Heart left ventricle (tissue), 13 donors: ENCODE results near the gene GATA2.

Source experiments
- CTCF ChIP-seq, 12 donors: fragments of 200-600 bp; sonication (generic) in 4 of 12; IDR thresholded peaks; one replicate each; pipeline versions ENCODE4 v1.5.0 to v1.8.0; 2018 to 2022; ENCODE audit warnings: antibody characterized with exemption in 12 of 12, mild to moderate bottlenecking in 5 of 12
- POLR2A ChIP-seq, 2 donors: fragments of 450-650 bp; IDR thresholded peaks; one replicate each; pipeline ENCODE4 v1.6.1; 2017; ENCODE audit warnings: antibody characterized with exemption in 2 of 2, mild to moderate bottlenecking in 2 of 2, moderate library complexity in 2 of 2
- donor health status: ischemic (EF 13 %, LVEDD 7.1; RV severe dilation, severe dysfunction).
- donor health status: DM: no; HTN: yes; CAD: no.
- donor health status: DM: no; HTN: no; CAD: no.
- donor health status: ischemic (EF 25% LVEDD 6.9; RV normal size, moderate dysfunction).
- donor health status: ischemic (EF 25% LVEDD 5.7; RV mildly dilated, moderate dysfunction).
- donor health status: ischemic (EF 35%, LVEDD 5.7; RV mildly dilated, moderate dysfunction).
- donor health status: nonischemic (EF 11% LVEDD 7.7; RV severe dilation, severe dysfunction).
- donor health status: DM: yes; HTN: yes; CAD: no.
- donor health status: PGD.
- donor health status: ischemic (EF 29% LVEDD 5.4; RV normal size, mild dysfunction).
- donor health status: nonischemic (EF 23%, LVEDD 6.1; RV moderate dilation, normal function).

- TF ChIP-seq POLR2A (IDR thresholded peaks at IDR 0.05) (no peak), CTCF (IDR thresholded peaks at IDR 0.05) (no peak)
Measured at GRCh38 chr3:128523591-128523990, 30.6 kb upstream of the GATA2 start.
